Measurements from ENCODE around the gene SCAPER.

Gene SCAPER

GRCh38 chr15:76384409-76384808 lies 520.7 kb downstream of the SCAPER start:
- DNase-seq (ENCODE audit: low read depth in 1 of 2, low spot score in 1 of 2): no peak
- Histone ChIP-seq H3K27me3 (ENCODE audit: insufficient read depth, poor library complexity, severe bottlenecking) (no peaks in the 10 kb centered on the region), H3K4me3 (replicated peaks; ENCODE audit: insufficient read depth, low read length) (no peak overlapping the region), H3K27ac (replicated peaks) (no peak overlapping the region)
- no peak for TF ChIP-seq POLR2AphosphoS5 (IDR thresholded peaks at IDR 0.05; ENCODE audit: low read depth)
- no peak for TF ChIP-seq SPI1 (IDR thresholded peaks at IDR 0.05; ENCODE audit: borderline replicate concordance, low read depth)
- TF ChIP-seq REST (IDR thresholded peaks at IDR 0.05; ENCODE audit: insufficient replicate concordance, low read depth): no peak
- TF ChIP-seq GABPA (IDR thresholded peaks at IDR 0.05; ENCODE audit: low read depth): no peak
- TF ChIP-seq CTCF (IDR thresholded peaks at IDR 0.05; ENCODE audit: insufficient read depth, low read length): no peak

- no peak for TF ChIP-seq REST (IDR thresholded peaks at IDR 0.05; ENCODE audit: insufficient replicate concordance, low read depth)
- TF ChIP-seq CTCF (IDR thresholded peaks at IDR 0.05; ENCODE audit: insufficient read depth, low read length): no peak
- TF ChIP-seq SPI1 (IDR thresholded peaks at IDR 0.05; ENCODE audit: borderline replicate concordance, low read depth): no peak
- TF ChIP-seq POLR2AphosphoS5 (IDR thresholded peaks at IDR 0.05; ENCODE audit: low read depth): no peak
- no peak for TF ChIP-seq GABPA (IDR thresholded peaks at IDR 0.05; ENCODE audit: low read depth)
- H3K4me3 ChIP-seq (replicated peaks; ENCODE audit: insufficient read depth, low read length): no peak overlapping the region
- H3K27me3 ChIP-seq (ENCODE audit: insufficient read depth, poor library complexity, severe bottlenecking): no peaks in the 10 kb centered on the region
- no peak overlapping the region for H3K27ac ChIP-seq (replicated peaks)
- DNase-seq (ENCODE audit: low read depth in 1 of 2, low spot score in 1 of 2): no peak
Observed at GRCh38 chr15:76382987-76383728, 522.0 kb downstream of the SCAPER start.

- no peak for DNase-seq (ENCODE audit: low read depth in 1 of 2, low spot score in 1 of 2)
- H3K27me3 ChIP-seq (ENCODE audit: insufficient read depth, poor library complexity, severe bottlenecking): no peaks in the 10 kb centered on the region
- no peak overlapping the region for H3K27ac ChIP-seq (replicated peaks)
- no peak overlapping the region for H3K4me3 ChIP-seq (replicated peaks; ENCODE audit: insufficient read depth, low read length)
- no peak for TF ChIP-seq CTCF (IDR thresholded peaks at IDR 0.05; ENCODE audit: insufficient read depth, low read length)
- TF ChIP-seq POLR2AphosphoS5 (IDR thresholded peaks at IDR 0.05; ENCODE audit: low read depth): no peak
- no peak for TF ChIP-seq GABPA (IDR thresholded peaks at IDR 0.05; ENCODE audit: low read depth)
- no peak for TF ChIP-seq REST (IDR thresholded peaks at IDR 0.05; ENCODE audit: insufficient replicate concordance, low read depth)
- no peak for TF ChIP-seq SPI1 (IDR thresholded peaks at IDR 0.05; ENCODE audit: borderline replicate concordance, low read depth)
Observed at GRCh38 chr15:76381366-76381765, 523.8 kb downstream of the SCAPER start.

All from HL-60 (cell line).